Neural cell (in vitro differentiated cells): ENCODE results near the gene RILPL2. TPM values are rescaled to one million over a fixed set of nuclear protein-coding genes. Genes with fewer than 3 reads are reported as not detected.

Experiments
- H2AFZ ChIP-seq: fragments of 200-600, 300-800 bp; sonication (generic), shearing (Covaris generic); 2 replicates; pipeline ENCODE4 v1.6.0; 2014; ENCODE audit warnings: low read depth, mild to moderate bottlenecking, antibody characterized with exemption, low read length, moderate library complexity
- H3F3A ChIP-seq: fragments of 200-600 bp; shearing (Covaris generic); 2 replicates; pipeline ENCODE4 v1.6.1; 2016; ENCODE audit warnings: mild to moderate bottlenecking, moderate library complexity, mixed read lengths, antibody characterized with exemption, low read length; ENCODE audit not compliant: insufficient read depth, poor library complexity, severe bottlenecking
- H3K27ac ChIP-seq: fragments of 200-600, 300-800 bp; sonication (generic), shearing (Covaris generic); 2 replicates; pipeline ENCODE4 v1.5.1; 2014; ENCODE audit warnings: mild to moderate bottlenecking, low read length, moderate library complexity
- H3K27me3 ChIP-seq: fragments of 300-800, 200-600 bp; sonication (generic), shearing (Covaris generic); 2 replicates; pipeline ENCODE4 v1.6.0; 2014; ENCODE audit warnings: mild to moderate bottlenecking, low read depth, low read length, moderate library complexity; ENCODE audit not compliant: insufficient read depth
- H3K36me3 ChIP-seq: fragments of 300-800, 200-600 bp; sonication (generic), shearing (Covaris generic); 2 replicates; pipeline ENCODE4 v1.5.1; 2014; ENCODE audit warnings: mild to moderate bottlenecking, antibody characterized with exemption, low read length, moderate library complexity; ENCODE audit not compliant: insufficient read depth
- H3K4me2 ChIP-seq: fragments of 300-800, 200-600 bp; sonication (generic), shearing (Covaris generic); 2 replicates; pipeline ENCODE4 v1.6.0; 2014; ENCODE audit warnings: mild to moderate bottlenecking, low read length
- H3K4me3 ChIP-seq: fragments of 300-800, 200-600 bp; sonication (generic), shearing (Covaris generic); 2 replicates; pipeline ENCODE4 v1.5.1; 2014; ENCODE audit warnings: mild to moderate bottlenecking, low read length, moderate library complexity
- H3K79me2 ChIP-seq: fragments of 200-600 bp; shearing (Covaris generic); replicated peaks from 2 replicates; pipeline ENCODE4 v1.6.0; 2014; ENCODE audit warnings: mild to moderate bottlenecking, low read length, moderate library complexity; ENCODE audit not compliant: insufficient read depth
- H3K9ac ChIP-seq: fragments of 300-800, 200-600 bp; sonication (generic), shearing (Covaris generic); 2 replicates; pipeline ENCODE4 v1.6.1; 2016; ENCODE audit warnings: mild to moderate bottlenecking, low read length, mixed read lengths
- H3K9me2 ChIP-seq: fragments of 200-600 bp; shearing (Covaris generic); 2 replicates; pipeline ENCODE4 v1.6.1; 2016; ENCODE audit warnings: mild to moderate bottlenecking, low read length, mixed read lengths; ENCODE audit not compliant: insufficient read depth
- H3K9me3 ChIP-seq: fragments of 200-600, 300-800 bp; sonication (generic), shearing (Covaris generic); 2 replicates; pipeline ENCODE4 v1.6.1; 2016; ENCODE audit warnings: mild to moderate bottlenecking, mixed run types, low read length, moderate library complexity, mixed read lengths
- H4K20me1 ChIP-seq: fragments of 200-600 bp; shearing (Covaris generic); 2 replicates; pipeline ENCODE4 v1.6.1; 2016; ENCODE audit warnings: mild to moderate bottlenecking, mixed run types; ENCODE audit not compliant: insufficient read depth
- EP300 ChIP-seq: fragments of 450-650 bp; conservative IDR thresholded peaks from 2 replicates; pipeline ENCODE4 v1.6.1; 2014; ENCODE audit warnings: antibody characterized with exemption, mild to moderate bottlenecking, moderate library complexity; ENCODE audit not compliant: poor library complexity, severe bottlenecking
- EZH2 ChIP-seq: fragments of 200-600, 300-800 bp; shearing (Covaris generic), sonication (generic); IDR thresholded peaks from 2 replicates; pipeline ENCODE4 v1.6.1; 2014; ENCODE audit warnings: antibody characterized with exemption, low read length, borderline replicate concordance, mild to moderate bottlenecking; ENCODE audit not compliant: insufficient read depth, poor library complexity, severe bottlenecking
- MXI1 ChIP-seq: fragments of 450-650 bp; conservative IDR thresholded peaks from 2 replicates; pipeline ENCODE4 v1.6.1; 2014; ENCODE audit warnings: antibody characterized with exemption, mild to moderate bottlenecking; ENCODE audit not compliant: poor library complexity, severe bottlenecking
- POLR2AphosphoS5 ChIP-seq: IDR thresholded peaks from 2 replicates; pipeline ENCODE4 v1.6.1; 2012
- RAD21 ChIP-seq: fragments of 450-650 bp; conservative IDR thresholded peaks from 2 replicates; pipeline ENCODE4 v1.6.1; 2014; ENCODE audit warnings: antibody characterized with exemption, mild to moderate bottlenecking, moderate library complexity
- SMC3 ChIP-seq: fragments of 450-650 bp; conservative IDR thresholded peaks from 2 replicates; pipeline ENCODE4 v1.6.1; 2014; ENCODE audit warnings: antibody characterized with exemption, mild to moderate bottlenecking, moderate library complexity; ENCODE audit not compliant: poor library complexity
- TAF1 ChIP-seq: IDR thresholded peaks from 2 replicates; pipeline ENCODE4 v1.6.1; 2012; ENCODE audit warnings: low read depth
- polyA plus RNA-seq: library from polyadenylated mRNA; depleted of rRNA; stranded (reverse); fragments of >200 nt; gene quantifications from 2 replicates; pipeline ENCODE4 v1.2.3, GENCODE V29; 2014
- TF ChIP-seq, protein P1 (sequence below): fragments of 450-650 bp; IDR thresholded peaks from 2 replicates; pipeline ENCODE4 v1.5.1; 2014; ENCODE audit warnings: antibody characterized with exemption, mild to moderate bottlenecking, moderate library complexity; ENCODE audit not compliant: poor library complexity, severe bottlenecking
- TF ChIP-seq, protein P2 (sequence below): IDR thresholded peaks from 2 replicates; pipeline ENCODE4 v1.6.1; 2012; ENCODE audit warnings: borderline replicate concordance

RILPL2 gene
- polyA plus RNA-seq, 1 donor from 2014 or later = 0.07 TPM

DNA sequence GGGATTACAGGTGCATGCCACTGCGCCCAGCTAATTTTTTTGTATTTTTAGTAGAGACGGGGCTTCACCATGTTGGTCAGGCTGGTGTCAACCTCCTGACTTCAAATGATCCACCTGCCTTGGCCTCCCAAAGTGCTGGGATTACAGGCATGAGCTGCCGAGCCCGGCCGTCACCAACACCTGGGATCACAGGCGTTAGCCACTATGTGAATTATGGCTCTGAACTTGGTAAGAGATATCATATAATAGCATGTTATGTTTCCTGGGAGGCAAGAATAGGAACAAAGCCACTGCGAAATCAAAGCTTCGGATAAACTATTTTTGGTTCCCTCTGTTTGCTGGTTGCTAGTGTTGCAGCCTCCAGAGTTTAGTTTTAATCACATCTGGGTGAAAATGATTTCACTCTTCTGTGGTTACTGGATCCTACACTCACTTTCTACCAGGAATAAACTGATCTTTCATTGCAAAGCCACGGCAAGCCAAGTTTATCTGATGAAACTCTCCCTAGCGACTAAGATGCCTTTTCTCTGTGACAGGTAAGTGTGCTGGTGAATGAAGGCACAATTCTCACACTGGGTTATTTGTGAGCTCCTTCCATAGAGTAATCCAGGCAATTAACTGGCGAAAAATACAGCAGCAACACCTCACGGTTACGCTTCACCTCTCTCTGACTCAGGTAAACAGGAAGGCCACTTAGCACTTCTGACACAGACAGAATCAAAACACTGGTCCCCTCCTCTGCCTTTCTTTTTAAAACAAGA lies 38.2 kb upstream of the RILPL2 start:
- H3K36me3 ChIP-seq = peaks cover 9% of the 10 kb centered on the region
- H3K27ac ChIP-seq = no peak overlapping the region
- TF ChIP-seq, protein P1, sequence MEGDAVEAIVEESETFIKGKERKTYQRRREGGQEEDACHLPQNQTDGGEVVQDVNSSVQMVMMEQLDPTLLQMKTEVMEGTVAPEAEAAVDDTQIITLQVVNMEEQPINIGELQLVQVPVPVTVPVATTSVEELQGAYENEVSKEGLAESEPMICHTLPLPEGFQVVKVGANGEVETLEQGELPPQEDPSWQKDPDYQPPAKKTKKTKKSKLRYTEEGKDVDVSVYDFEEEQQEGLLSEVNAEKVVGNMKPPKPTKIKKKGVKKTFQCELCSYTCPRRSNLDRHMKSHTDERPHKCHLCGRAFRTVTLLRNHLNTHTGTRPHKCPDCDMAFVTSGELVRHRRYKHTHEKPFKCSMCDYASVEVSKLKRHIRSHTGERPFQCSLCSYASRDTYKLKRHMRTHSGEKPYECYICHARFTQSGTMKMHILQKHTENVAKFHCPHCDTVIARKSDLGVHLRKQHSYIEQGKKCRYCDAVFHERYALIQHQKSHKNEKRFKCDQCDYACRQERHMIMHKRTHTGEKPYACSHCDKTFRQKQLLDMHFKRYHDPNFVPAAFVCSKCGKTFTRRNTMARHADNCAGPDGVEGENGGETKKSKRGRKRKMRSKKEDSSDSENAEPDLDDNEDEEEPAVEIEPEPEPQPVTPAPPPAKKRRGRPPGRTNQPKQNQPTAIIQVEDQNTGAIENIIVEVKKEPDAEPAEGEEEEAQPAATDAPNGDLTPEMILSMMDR = no peak
- TF ChIP-seq MXI1 (no peak), SMC3 (no peak), RAD21 (no peak)

GRCh38 chr12:123472438-123472849 lies 36.0 kb upstream of the RILPL2 start:
- H3F3A ChIP-seq = no peaks in the 10 kb centered on the region
- H3K4me3 ChIP-seq = no peak overlapping the region
- no peaks in the 10 kb centered on the region for H3K27me3 ChIP-seq
- H3K9me3 ChIP-seq = no peaks in the 10 kb centered on the region
- H3K4me2 ChIP-seq = no peak overlapping the region
- no peaks in the 10 kb centered on the region for H4K20me1 ChIP-seq
- H3K79me2 ChIP-seq = no peaks in the 10 kb centered on the region
- TF ChIP-seq, protein P1 = no peak
- TF ChIP-seq, protein P2, sequence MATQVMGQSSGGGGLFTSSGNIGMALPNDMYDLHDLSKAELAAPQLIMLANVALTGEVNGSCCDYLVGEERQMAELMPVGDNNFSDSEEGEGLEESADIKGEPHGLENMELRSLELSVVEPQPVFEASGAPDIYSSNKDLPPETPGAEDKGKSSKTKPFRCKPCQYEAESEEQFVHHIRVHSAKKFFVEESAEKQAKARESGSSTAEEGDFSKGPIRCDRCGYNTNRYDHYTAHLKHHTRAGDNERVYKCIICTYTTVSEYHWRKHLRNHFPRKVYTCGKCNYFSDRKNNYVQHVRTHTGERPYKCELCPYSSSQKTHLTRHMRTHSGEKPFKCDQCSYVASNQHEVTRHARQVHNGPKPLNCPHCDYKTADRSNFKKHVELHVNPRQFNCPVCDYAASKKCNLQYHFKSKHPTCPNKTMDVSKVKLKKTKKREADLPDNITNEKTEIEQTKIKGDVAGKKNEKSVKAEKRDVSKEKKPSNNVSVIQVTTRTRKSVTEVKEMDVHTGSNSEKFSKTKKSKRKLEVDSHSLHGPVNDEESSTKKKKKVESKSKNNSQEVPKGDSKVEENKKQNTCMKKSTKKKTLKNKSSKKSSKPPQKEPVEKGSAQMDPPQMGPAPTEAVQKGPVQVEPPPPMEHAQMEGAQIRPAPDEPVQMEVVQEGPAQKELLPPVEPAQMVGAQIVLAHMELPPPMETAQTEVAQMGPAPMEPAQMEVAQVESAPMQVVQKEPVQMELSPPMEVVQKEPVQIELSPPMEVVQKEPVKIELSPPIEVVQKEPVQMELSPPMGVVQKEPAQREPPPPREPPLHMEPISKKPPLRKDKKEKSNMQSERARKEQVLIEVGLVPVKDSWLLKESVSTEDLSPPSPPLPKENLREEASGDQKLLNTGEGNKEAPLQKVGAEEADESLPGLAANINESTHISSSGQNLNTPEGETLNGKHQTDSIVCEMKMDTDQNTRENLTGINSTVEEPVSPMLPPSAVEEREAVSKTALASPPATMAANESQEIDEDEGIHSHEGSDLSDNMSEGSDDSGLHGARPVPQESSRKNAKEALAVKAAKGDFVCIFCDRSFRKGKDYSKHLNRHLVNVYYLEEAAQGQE = no peak
- TF ChIP-seq POLR2AphosphoS5 (no peak), EZH2 (no peak), EP300 (no peak), RAD21 (no peak), MXI1 (no peak), TAF1 (no peak), SMC3 (no peak)
- H3K9ac ChIP-seq = no peak overlapping the region
- peaks cover 9% of the 10 kb centered on the region for H3K36me3 ChIP-seq
- H2AFZ ChIP-seq = no peak overlapping the region
- H3K27ac ChIP-seq = no peak overlapping the region
- no peaks in the 10 kb centered on the region for H3K9me2 ChIP-seq

More for the DNA sequence above, 38.2 kb upstream of the RILPL2 start:
- H3K9me2 ChIP-seq = no peaks in the 10 kb centered on the region
- H3K9me3 ChIP-seq = no peaks in the 10 kb centered on the region
- H3K4me2 ChIP-seq = no peak overlapping the region
- H3K9ac ChIP-seq = no peak overlapping the region
- no peaks in the 10 kb centered on the region for H3K79me2 ChIP-seq
- H2AFZ ChIP-seq = no peak overlapping the region
- H3K4me3 ChIP-seq = no peak overlapping the region
- H3K27me3 ChIP-seq = no peaks in the 10 kb centered on the region
- H3F3A ChIP-seq = no peaks in the 10 kb centered on the region
- H4K20me1 ChIP-seq = no peaks in the 10 kb centered on the region
